ENCODE measurements around the gene ZGPAT.
"Not testable (repeated sequence)": the region's sequence is repeated elsewhere in the genome, so short reads cannot be mapped to it uniquely, and the experiment has no call there.

The ZGPAT gene

GRCh38 chr20:63707558-63708300 is at the start of gene ZGPAT, which contains the start of gene ARFRP1:
Gene ZGPAT (plus strand): TSS chr20:63708039. CDS start chr20:63708581, 542 bp downstream.
Gene ARFRP1 (minus strand): TSS chr20:63707976. CDS start chr20:63707091, 885 bp downstream.
- TF ChIP-seq CTCF (IDR thresholded peaks at IDR 0.05; ENCODE audit: control extremely low read depth, extremely low read depth, low read depth, missing control alignments) = no peak
- ChIA-PET POLR2A (interaction anchor here (0.5 to 1.2 kb wide), 3 partner anchors 32 to 353 kb away, joined by 3 to 4 read pairs (median 3); partner anchors contain the start of gene SLC2A4RG), CTCF (interaction anchor here (0.5 to 4.2 kb wide), 18 partner anchors 9 to 273 kb away, joined by 3 to 21 read pairs (median 4); partner anchors contain the start of genes LIME1, PRPF6, PTK6 and TNFRSF6B)
- DNase-seq (ENCODE audit: extremely low spot score) = peak; percentile 92

GRCh38 chr20:63658749-63659187 is 49.1 kb upstream of the ZGPAT start:
- CTCF ChIA-PET = interaction anchor here (1.0 to 3.4 kb wide), 4 partner anchors 9 to 205 kb away, joined by 3 to 11 read pairs (median 3); no protein-coding TSS in a partner anchor
- TF ChIP-seq CTCF (IDR thresholded peaks at IDR 0.05; ENCODE audit: control extremely low read depth, extremely low read depth, low read depth, missing control alignments) = no peak
- DNase-seq (ENCODE audit: extremely low spot score) = no peak
- POLR2A ChIA-PET = interaction anchor here (1.2 kb wide), 1 partner anchor 17 kb away, joined by 4 read pairs; no protein-coding TSS in a partner anchor

- TF ChIP-seq CTCF (IDR thresholded peaks at IDR 0.05; ENCODE audit: control extremely low read depth, extremely low read depth, low read depth, missing control alignments) = no peak
- ChIA-PET CTCF (interaction anchor here (1.0 to 3.4 kb wide), 2 partner anchors 18 to 121 kb away, joined by 3 to 11 read pairs; no protein-coding TSS in a partner anchor), POLR2A (no interaction called here)
- no peak for DNase-seq (ENCODE audit: extremely low spot score)
These were observed 48.5 kb upstream of the ZGPAT start for GRCh38 chr20:63659370-63659769.

- POLR2A ChIA-PET; DNase-seq (ENCODE audit: extremely low spot score): not testable (repeated sequence)
- CTCF ChIA-PET = interaction anchor here (3.4 kb wide), 1 partner anchor 18 kb away, joined by 11 read pairs; no protein-coding TSS in a partner anchor
These were observed 47.7 kb upstream of the ZGPAT start for GRCh38 chr20:63660174-63660573.

- ChIA-PET CTCF (interaction anchor here (0.9 to 3.4 kb wide), 2 partner anchors 19 to 47 kb away, joined by 3 to 11 read pairs; partner anchors contain the start of genes ARFRP1 and ZGPAT), POLR2A (no interaction called here)
- no peak for TF ChIP-seq CTCF (IDR thresholded peaks at IDR 0.05; ENCODE audit: control extremely low read depth, extremely low read depth, low read depth, missing control alignments)
- DNase-seq (ENCODE audit: extremely low spot score) = no peak
These were observed 47.2 kb upstream of the ZGPAT start for GRCh38 chr20:63660622-63661021.

GRCh38 chr20:63661108-63661507 is 46.7 kb upstream of the ZGPAT start:
- ChIA-PET POLR2A (interaction anchor here (0.6 kb wide), 1 partner anchor 87 kb away, joined by 3 read pairs; the partner anchor contains the start of gene HELZ2), CTCF (interaction anchor here (0.9 kb wide), 1 partner anchor 47 kb away, joined by 3 read pairs; the partner anchor contains the start of genes ARFRP1 and ZGPAT)
- no peak for TF ChIP-seq CTCF (IDR thresholded peaks at IDR 0.05; ENCODE audit: control extremely low read depth, extremely low read depth, low read depth, missing control alignments)
- DNase-seq (ENCODE audit: extremely low spot score) = no peak
